GM19467 (cell line): ENCODE data around the gene AP5Z1.
"Not testable (repeated sequence)": the region's sequence is repeated elsewhere in the genome, so short reads cannot be mapped to it uniquely, and the experiment has no call there.

ENCODE experiments used
- ATAC-seq: cut with Tn5 transposase; IDR thresholded peaks from one replicate; pipeline ENCODE4 v1.9.1; 2021; ENCODE audit warnings: mild to moderate bottlenecking, moderate library complexity; ENCODE audit not compliant: unreplicated experiment

The AP5Z1 gene

DNA sequence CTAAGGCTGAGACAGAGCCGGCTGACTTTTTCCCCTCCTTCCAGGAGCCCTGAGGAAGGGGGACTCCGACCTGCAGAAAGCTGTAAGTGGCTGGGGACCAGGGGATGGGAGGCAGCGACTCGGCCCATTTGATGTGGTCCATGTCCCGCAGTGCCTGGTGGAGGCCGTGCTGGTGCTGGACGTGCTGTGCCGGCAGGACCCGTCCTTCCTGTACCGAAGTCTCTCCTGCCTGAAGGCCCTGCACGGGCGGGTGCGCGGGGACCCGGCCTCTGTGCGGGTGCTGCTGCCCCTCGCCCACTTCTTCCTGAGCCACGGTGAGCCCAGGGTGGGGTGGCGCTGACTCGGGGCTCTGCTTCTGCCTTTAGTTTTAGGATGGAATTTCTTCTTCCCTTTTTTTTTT is 9.9 kb downstream of the AP5Z1 start:
- ATAC-seq, result no peak

DNA sequence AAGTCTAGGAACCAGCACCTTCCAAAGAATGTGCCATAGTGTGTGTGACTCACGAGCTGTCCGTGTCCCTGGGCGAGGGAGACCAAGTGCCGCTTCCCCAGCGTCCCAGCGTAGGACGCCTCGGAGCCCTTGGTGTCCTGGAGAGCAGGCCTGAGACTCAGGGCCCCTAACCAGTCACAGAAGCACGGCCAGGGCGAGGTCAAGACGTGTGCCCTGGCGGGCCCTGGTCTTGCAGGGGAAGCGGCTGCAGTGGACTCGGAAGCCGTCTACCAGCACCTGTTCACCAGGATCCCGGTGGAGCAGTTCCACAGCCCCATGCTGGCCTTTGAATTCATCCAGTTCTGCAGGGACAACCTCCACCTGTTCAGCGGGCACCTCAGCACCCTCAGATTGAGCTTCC is 10.6 kb downstream of the AP5Z1 start:
- no peak for ATAC-seq

DNA sequence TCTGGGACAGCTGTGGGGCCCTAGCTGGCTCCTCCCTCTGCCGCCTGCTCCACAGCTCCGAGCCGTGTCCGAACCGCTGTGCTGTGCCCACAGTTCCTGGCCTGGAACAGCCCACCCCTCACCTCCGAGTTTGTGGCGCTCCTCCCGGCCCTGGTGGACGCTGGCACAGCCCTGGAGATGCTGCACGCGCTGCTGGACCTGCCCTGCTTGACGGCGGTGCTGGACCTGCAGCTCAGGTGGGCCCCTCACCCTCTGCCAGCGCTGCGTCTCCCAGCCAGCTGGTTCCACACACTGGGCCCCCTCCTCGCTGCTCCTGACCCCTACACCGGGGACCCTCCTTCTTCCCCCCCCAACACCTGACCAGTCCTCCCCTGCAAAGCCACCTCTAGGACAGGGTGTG is 12.1 kb downstream of the AP5Z1 start:
- ATAC-seq, result no peak

DNA sequence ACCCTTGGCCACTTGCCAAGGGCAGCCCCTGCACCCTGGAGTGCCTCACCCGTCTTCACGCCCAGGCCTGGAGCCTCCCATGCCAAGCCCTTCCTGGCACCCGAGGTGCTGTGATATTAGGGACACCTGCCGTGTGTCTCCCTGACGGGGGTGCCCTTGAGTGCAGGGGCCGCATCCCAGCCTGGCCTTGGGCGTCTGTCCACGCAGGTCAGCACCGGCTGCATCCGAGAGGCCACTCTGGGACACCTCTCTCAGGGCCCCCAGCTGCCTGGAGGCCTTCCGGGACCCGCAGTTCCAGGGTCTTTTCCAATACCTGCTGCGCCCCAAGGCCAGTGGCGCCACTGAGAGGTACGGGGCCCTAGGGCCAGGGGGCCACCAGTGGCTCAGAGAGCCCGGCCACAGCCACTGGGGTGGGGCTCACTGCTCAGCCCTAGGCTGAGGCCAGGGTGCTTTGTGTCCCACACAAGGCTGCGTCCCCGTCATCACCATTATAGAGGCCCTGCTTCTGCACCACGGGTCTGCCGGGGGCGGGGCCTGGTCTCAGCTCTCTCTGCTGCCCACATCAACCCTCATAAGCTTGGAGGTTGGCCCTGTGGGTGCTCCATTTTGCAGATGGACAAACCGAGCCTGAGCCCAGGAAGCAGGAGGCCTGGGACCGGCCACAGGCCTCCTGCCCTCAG is 12.7 kb downstream of the AP5Z1 start:
- ATAC-seq, result no peak

DNA sequence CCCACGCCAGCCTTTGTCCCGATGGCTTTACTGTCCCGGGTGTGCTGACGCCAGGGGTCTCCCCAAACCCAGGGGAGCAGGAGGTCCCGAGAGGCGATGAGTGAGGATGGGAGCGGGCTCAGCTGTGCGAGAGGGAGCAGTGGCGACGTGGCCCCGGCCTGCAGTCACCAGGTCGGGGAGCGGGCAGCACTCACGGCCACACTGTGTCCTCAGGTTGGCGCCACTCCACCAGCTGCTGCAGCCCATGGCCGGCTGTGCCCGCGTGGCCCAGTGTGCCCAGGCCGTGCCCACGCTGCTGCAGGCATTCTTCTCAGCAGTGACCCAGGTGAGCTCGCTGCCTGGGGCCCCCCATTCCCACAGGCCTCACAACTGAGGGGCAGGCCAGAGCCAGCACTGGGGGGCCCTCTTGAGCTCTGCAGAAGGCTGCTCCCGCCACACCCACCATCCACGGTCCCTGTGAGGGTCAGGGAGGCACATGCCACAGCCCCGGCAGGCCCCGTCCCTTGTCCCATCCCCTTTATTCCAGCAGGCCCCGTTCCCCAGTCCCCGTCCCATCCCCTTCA is 13.3 kb downstream of the AP5Z1 start:
- no peak for ATAC-seq

DNA sequence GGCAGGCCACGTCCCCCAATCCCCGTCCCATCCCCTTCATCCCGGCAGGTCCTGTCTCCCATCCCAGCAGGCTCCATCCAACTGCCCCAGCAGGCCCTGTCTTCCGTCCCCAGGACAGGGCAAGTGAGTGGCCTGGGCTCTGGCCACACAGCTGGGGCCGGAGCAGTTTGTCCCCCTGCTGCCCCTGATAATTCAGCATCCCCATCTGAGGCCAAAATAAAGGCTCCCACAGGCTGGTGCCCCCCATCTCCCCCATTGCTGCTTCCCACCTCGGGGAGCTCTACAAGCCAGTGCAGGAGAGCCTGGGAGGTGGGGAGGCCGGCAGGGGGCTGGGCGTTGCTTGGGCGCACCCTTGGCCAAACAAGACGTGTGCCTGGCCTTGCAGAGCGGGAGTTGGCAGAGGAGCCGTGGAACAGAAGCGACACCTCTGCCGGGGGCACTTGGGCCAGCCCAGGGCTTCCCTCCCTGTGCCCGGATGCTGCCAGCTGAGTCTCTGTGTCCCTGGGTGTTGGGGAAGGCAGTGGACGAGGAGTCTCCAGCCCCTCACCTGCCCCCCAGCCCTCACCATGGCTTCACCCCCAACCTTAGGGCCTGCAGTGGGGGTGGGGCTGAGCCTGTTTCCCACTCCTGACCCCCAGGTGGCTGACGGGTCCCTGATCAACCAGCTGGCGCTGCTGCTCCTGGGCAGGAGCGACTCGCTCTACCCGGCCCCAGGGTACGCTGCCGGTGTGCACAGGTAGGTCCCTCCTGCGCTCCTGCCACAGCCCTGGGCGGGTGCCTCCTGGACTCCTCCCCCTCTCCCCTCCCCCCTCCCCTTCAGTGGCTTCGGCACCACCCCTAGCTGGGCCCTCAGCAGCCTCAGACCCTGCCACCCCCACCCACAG is 14.0 kb downstream of the AP5Z1 start:
- no peak for ATAC-seq

DNA sequence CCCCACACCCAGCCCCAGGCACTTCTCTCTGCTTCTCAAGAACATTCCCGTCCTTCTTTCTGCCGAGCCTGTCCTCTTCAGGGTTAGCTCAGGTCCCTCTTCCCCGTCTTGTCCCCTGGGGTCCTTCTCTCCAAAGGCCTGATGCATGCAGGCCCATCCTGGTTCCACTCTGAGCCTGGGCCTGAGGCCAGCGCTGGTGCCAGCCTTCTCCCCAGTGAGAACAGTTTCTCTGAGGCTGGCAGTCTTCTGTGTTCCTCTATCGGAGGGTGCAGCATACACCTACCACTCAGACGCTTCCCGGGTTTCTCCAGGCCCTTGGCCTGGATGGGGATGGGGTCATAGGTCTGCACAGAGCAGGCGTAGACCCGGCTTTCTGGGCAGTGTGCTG is 14.6 kb downstream of the AP5Z1 start:
- no peak for ATAC-seq

DNA sequence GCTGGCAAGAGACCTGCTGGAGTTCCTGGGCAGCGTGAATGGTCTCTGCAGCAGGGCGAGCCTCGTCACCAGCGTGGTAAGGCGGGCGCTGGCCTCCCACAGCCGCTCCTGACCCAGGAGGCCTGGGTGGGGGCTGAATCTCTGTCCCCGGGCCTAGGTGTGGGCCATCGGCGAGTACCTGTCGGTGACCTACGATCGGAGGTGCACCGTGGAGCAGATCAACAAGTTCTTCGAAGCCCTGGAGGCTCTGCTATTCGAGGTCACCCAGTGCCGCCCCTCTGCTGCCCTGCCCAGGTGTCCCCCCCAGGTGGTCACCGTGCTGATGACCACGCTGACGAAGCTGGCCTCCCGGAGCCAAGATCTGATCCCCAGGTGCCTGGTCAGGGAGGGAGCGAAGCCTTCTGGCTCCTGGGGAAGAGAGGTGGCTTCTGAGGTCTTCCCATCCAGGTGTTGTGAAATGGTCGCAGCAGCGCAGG is 15.1 kb downstream of the AP5Z1 start:
- no peak for ATAC-seq

DNA sequence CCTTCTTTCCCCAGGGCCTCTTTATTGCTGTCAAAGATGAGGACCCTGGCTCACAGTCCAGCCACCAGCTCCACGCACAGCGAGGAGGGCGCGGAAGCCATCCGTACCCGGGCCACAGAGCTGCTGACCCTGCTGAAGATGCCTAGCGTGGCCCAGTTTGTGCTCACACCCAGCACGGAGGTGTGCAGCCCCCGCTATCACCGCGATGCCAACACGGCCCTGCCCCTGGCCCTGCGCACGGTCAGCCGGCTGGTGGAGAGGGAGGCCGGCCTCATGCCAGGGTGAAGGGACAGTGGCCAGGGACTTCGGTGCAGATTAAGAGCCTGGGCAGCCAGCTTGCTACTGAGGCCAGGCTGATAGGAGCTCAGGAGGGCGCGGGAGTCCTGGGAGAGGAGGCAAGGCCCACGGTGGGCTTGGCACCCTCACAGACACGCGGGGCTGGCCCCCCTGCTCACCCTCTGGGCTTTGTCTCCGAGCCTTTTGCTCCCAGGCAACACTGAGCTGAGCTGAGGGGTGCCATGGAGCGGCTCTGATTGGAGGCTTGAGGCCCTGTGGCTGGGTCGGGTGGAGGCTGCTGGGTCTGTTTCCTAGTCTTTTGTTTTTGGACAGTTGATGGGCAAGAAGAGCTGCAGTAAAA is 15.8 kb downstream of the AP5Z1 start:
- ATAC-seq, result no peak

DNA sequence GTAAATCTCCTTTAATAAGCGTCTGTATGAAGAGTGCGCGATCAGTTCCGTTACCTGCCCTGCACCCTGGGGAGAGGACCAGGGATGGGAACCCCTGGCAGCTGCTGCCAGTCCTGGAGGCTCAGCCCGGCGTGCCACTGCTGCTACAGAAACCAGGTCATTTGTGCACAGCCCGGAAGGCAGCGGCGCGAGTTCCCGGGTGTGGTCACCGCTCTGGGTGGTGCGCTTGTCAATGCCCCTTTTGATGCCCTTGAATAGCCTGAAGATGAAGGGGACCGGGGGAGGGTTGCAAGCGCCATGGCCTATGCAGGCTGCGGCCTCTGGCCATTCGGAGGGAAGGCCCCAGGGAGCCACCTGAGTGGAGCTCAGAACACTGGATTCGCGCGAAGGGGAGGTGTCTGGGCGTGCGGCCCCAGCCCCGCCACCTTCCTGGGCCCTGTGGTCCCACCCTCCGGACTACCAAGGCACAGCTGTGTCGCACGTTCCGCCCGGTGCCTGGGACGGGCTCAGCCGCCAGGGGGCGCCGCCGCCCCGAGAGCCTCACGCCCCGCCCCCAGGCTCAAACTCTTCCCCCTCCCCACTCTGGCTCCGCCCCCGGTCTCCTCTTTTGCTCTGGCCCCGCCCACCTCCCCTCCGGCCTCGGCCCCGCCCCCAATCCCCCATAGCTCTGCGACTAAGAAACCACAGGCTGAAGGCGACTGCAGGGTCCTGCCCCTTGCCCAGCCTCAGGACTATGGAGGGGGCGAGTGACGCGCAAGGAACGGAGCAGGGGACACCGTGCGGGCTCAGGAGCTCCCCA is 16.5 kb downstream of the AP5Z1 start:
- no peak for ATAC-seq

DNA sequence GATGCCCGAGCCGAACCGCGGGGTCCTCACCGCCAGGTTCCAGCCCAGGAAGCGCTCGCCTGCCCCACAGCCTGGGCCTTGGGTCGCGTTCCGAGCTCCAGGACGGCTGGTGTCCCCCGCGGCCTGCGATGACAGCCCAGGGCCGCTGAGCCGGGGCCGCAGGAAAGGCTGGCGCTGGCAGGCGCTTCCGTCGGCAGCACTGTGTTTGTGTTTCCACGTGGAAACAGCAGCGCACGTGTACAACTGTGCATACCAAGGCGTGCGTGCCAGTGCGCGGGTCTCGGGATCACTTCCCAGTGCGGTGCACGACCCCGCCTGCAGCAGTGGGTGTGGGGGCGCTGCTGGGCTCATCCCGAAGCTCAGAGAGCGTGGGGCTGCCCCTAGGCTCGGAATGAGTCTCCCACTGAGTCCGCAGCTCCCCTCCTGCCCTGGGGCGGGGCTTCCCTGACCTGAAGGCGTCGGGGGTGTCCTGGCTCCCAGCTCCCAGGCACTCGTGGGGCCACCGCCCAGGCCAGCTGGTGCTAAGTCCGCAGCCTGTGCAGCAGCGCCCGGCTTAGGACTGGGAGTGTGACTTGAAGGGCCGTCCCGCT is 17.2 kb downstream of the AP5Z1 start:
- no peak for ATAC-seq

DNA sequence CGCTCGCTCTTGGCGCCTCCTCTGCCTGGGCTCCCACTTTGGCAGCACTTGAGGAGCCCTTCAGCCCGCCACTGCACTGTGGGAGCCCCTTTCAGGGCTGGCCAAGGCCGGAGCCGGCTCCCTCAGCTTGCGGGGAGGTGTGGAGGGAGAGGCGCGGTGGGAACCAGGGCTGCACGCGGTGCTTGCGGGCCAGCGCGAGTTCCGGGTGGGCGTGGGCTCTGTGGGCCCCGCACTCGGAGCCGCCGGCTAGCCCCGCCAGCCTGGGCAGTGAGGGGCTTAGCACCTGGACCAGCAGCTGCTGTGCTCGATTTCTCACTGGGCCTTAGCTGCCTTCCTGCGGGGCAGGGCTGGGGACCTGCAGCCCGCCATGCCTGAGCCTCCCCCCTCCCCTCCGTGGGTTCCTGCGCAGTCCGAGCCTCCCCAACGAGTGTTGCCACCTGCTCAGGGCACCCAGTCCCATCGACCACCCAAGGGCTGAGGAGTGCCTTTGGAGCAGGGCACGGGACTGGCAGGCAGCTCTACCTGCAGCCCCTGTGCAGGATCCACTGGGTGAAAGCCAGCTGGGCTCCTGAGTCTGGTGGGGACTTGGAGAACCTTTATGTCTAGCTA is 18.1 kb downstream of the AP5Z1 start:
- not testable (repeated sequence) for ATAC-seq

DNA sequence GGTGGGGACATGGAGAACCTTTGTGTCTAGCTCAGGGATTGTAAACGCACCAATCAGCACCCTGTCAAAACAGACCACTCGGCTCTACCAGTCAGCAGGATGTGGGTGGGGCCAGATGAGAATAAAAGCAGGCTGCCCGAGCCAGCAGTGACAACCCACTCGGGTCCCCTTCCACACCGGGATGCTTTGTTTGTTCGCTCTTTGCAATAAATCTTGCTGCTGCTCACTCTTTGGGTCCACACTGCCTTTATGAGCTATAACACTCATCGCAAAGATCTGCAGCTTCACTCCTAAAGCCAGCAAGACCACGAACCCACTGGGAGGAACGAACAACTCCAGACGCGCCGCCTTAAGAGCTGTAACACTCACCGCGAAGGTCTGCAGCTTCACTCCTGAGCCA is 18.7 kb downstream of the AP5Z1 start:
- not testable (repeated sequence) for ATAC-seq

DNA sequence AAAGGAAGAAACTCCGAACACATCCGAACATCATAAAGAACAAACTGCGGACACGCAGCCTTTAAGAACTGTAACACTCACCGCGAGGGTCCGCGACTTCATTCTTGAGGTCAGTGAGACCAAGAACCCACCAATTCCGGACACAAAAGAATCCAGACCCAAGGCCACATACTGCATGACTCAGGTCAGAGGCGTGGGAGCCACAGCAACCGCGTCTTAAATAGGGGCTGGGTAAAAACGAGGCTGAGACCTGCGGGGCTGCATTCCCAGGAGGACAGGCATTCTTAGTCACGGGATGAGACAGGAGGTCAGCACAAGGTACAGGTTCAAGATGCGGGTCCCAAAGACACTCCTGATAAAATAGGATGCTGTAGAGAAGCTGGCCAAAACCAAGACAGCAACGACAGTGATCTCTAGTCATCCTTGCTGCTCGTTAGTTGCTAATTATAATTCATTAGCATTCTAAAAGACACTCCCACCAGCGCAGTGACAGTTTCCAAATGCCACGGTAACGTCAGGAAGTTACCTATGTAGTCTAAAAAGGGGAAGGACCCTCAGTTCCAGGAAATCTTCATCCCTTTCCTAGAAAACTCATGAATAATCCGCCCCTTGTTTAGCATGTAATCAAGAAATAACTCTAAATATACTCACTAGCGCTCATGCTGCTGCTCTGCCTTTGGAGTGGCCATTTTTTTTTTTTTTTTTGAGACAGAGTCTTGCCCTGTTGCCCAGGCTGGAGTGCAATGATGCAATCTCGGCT is 19.3 kb downstream of the AP5Z1 start:
- ATAC-seq, result no peak

DNA sequence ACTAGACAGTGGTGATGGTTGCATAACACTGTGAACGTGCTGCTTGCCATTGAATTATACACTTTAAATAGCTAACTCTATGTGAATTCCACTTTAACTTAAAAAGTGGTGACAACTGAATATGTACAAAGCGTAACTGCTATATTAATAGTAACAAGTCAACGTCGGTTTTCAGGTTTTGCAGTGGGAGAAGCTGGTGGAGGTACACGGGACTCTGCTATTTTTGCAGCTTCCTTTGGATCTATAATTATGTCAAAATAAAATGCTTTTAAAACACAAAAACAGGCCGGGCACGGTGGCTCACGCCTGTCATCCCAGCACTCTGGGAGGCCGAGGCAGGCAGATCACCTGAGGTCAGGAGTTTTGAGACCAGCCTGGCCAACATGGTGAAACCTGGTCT is 21.0 kb downstream of the AP5Z1 start:
- ATAC-seq, result no peak

DNA sequence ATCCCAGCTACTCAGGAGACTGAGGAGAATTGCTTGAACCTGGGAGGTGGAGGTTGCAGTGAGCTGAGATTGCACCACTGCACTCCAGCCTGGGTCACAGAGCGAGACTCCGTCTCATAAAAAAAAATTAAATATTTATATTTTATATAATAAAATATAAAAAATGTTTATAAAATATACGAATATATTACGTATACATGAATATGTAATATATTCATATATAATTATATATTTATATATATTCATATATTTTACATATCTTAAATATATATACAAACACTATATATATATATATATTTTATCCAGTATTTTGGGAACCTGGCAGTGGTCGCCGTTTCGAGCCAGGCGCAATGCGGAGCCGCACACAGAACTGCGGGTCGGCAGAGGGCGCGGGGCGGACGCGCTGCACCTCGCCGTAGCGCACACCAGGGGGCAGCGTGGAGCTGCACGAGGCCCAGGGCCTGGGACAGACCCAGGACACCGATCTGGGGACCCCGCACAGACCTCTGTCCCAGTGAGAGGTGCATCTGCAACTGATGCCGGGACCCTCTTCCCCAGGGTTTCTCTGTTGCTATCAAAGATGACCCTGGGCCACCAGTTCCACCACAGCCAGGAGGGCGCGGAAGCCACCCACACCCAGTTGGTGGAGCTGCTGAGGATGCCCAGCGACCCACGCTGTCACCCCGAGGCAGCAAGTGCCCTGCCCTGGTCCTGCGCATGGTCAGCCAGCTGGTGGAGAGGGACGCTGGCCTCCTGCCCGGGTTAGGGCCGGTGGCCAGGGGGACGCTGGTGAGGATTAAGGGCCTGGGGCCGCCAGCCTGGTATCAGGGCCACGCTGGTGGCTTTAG is 22.7 kb downstream of the AP5Z1 start:
- peak; percentile 69 for ATAC-seq

DNA sequence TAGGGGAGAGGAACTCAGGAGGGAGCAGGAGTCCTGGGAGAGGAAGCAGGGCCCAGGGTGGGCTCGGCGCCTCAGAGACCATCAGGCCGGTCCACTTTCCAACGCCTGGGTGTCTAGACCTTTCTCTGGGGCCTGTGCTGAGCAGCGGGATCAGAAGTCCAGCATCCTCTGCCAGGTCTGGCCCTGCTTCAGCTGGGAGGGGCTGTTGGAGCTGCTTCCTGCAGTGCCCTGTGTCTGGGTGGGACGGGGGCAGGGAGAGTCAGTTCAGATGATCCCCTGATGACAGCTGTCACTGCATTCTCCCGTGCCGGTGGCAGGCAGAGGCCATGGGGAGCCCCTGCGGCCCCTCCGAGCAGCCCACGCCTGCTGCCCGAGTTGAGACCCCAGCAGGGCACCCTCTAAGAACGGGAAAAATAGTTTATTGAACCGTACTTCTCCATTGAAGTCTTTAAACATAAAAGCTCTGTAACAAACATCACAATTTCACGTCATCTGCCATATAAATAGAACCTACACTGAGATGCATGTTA is 23.3 kb downstream of the AP5Z1 start:
- ATAC-seq, result no peak
